AG10803 (cell line): ENCODE data around the gene HRH3.

Experiments used
- DNase-seq: peaks from one replicate; pipeline ENCODE4 v3.0.0; 2010; ENCODE audit warnings: low read depth
- H3K4me3 ChIP-seq: 2 replicates; pipeline ENCODE4 v1.5.1; 2011; ENCODE audit warnings: mild to moderate bottlenecking, low read length, control low read depth
- CTCF ChIP-seq: conservative IDR thresholded peaks from 2 replicates; pipeline ENCODE4 v1.5.1; 2011; ENCODE audit warnings: mild to moderate bottlenecking, low read length, control low read depth, inconsistent platforms

Gene HRH3

GRCh38 chr20:62226707-62227590 is 6.9 kb upstream of the HRH3 start:
- H3K4me3 ChIP-seq: no peak overlapping the region
- no peak for TF ChIP-seq CTCF
- DNase-seq: no peak

- TF ChIP-seq CTCF: no peak
- H3K4me3 ChIP-seq: no peak overlapping the region
- DNase-seq: no peak
Observed at GRCh38 chr20:62225820-62226635, 6.0 kb upstream of the HRH3 start.

DNA sequence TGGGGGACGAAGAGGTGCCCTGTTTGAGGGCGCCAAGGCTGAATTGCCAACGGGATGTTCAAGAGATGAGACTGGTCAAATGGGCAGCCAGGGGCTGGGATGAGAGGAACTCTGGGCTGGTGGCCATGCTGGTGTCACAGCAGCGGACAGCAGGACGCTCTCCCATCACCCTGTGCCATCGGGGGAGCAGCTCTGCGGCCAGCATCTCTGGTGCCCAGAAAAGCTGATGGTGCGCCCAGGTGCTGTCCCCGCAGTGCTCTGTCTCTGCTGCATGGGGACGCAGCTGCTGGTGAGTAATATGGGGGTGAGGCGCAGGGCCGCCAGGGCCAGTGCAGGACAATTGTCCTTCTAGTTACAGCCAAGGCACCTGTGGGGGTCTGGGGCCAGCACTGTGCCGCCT is 4.9 kb upstream of the HRH3 start:
- no peak for DNase-seq
- TF ChIP-seq CTCF: no peak

DNA sequence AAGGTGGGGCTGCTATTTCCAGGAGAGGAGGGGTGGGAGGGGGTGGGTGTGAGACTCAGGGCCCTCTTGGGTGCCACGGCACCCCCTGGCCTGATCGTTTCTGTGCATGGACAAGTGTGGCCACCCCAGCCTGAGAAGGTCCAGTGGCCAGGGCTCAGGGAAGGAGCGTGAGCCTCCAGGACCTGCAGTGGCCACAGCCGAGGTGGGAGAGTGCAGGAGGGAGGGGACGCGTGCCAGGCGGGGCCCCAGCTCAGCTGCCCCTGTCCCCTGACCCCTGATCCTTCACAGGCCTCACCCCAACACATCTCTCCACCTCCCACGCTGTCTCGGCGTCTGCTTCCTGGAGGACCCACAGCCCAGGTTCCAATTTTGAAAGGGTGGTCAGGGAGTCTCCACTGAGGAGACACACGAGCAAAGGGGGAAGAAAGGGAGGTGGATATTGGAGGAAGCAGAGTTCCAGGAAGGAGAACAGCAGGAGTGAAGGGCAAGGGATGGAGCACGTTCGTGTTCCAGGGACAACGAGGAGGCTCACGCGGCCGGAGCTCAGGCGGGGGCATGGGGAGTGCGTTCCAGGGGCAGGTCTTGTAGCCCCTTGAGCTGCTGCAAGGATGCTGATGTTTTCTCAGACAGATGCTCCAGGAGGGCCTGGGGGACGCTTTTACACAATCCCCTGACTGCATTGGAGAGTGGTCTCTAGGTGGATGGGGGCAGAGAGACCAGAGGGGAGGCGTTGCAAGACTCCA is 4.2 kb upstream of the HRH3 start:
- DNase-seq: no peak
- no peak overlapping the region for H3K4me3 ChIP-seq
- TF ChIP-seq CTCF: no peak

More for the DNA sequence above, 4.9 kb upstream of the HRH3 start:
- H3K4me3 ChIP-seq: no peak overlapping the region

DNA sequence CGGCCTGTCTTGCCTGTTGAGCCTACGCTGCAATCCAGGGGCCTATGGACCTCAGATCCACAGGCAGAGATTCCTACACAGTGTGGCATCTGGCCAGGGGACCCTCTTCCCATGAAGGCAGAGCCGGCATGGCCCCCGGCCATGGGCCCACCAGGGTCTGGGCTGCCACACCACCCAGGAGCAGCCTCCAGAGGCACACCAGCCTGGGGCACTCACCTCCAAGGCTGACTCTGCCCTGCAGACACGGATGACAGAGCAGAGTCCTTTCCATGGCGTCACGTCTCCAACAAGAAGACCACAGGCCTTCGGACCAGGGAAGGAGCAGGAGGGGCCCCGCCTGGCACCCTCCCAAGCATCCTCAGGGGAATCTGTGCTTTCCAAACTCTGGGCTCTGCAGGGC is 3.5 kb upstream of the HRH3 start:
- no peak for TF ChIP-seq CTCF

GRCh38 chr20:62222972-62223371 is 2.9 kb upstream of the HRH3 start:
- no peak for TF ChIP-seq CTCF
- no peak for DNase-seq

More for the DNA sequence above, 3.5 kb upstream of the HRH3 start:
- no peak for DNase-seq
- H3K4me3 ChIP-seq: no peak overlapping the region

More at GRCh38 chr20:62222972-62223371, 2.9 kb upstream of the HRH3 start:
- no peak overlapping the region for H3K4me3 ChIP-seq
